ENCODE measurements around the gene MYADML2.

The MYADML2 gene

GRCh38 chr17:81912441-81913309 lies 34.4 kb downstream of the MYADML2 start:
- no peak for DNase-seq (ENCODE audit: low read depth, low spot score)

- no peak for DNase-seq (ENCODE audit: low read depth, low spot score)
Observed at GRCh38 chr17:81911969-81912368, 35.1 kb downstream of the MYADML2 start.

GRCh38 chr17:81911277-81911961 lies 35.6 kb downstream of the MYADML2 start, which contains the start of gene PCYT2:
Gene PCYT2 (minus strand): TSS chr17:81911399. CDS start chr17:81911355, 44 bp downstream.
- DNase-seq (ENCODE audit: low read depth, low spot score), result peak; percentile 81

- DNase-seq (ENCODE audit: low read depth, low spot score), result no peak
Observed at GRCh38 chr17:81910840-81911276, 36.2 kb downstream of the MYADML2 start.

GRCh38 chr17:81909966-81910839 lies 36.8 kb downstream of the MYADML2 start:
- DNase-seq (ENCODE audit: low read depth, low spot score), result peak; percentile 58

- no peak for DNase-seq (ENCODE audit: low read depth, low spot score)
Observed at GRCh38 chr17:81909231-81909630, 37.8 kb downstream of the MYADML2 start.

- DNase-seq (ENCODE audit: low read depth, low spot score), result no peak
Observed at GRCh38 chr17:81908793-81909192, 38.2 kb downstream of the MYADML2 start.

GRCh38 chr17:81907219-81908145 lies 39.6 kb downstream of the MYADML2 start:
- no peak for DNase-seq (ENCODE audit: low read depth, low spot score)

GRCh38 chr17:81906476-81907218 lies 40.4 kb downstream of the MYADML2 start:
- DNase-seq (ENCODE audit: low read depth, low spot score), result no peak

GRCh38 chr17:81905993-81906392 lies 41.0 kb downstream of the MYADML2 start:
- no peak for DNase-seq (ENCODE audit: low read depth, low spot score)

- DNase-seq (ENCODE audit: low read depth, low spot score), result no peak
Observed at GRCh38 chr17:81905424-81905875, 41.6 kb downstream of the MYADML2 start.

- DNase-seq (ENCODE audit: low read depth, low spot score), result no peak
Observed at GRCh38 chr17:81904600-81905423, 42.2 kb downstream of the MYADML2 start.

- no peak for DNase-seq (ENCODE audit: low read depth, low spot score)
Observed at GRCh38 chr17:81903896-81904599, 43.0 kb downstream of the MYADML2 start.

GRCh38 chr17:81903415-81903831 lies 43.6 kb downstream of the MYADML2 start:
- DNase-seq (ENCODE audit: low read depth, low spot score), result no peak

GRCh38 chr17:81902653-81903414 lies 44.2 kb downstream of the MYADML2 start:
- no peak for DNase-seq (ENCODE audit: low read depth, low spot score)

GRCh38 chr17:81902023-81902652 lies 44.9 kb downstream of the MYADML2 start, which contains the start of gene NPB:
Gene NPB (plus strand): TSS chr17:81902238. CDS start chr17:81902278, 40 bp downstream.
- no peak for DNase-seq (ENCODE audit: low read depth, low spot score)
